Esophagus squamous epithelium (tissue), 4 donors: ENCODE measurements around the gene EMC6.

Experiments
- CTCF ChIP-seq, 6 experiments: fragments of 450-650 bp in 4 of 6; fragments of 200-600 bp in 2 of 6; sonication (generic) in 2 of 6; IDR thresholded peaks; one replicate each; pipeline ENCODE4 v1.5.1; 2016 to 2019; ENCODE audit warnings: antibody characterized with exemption in 6 of 6, mild to moderate bottlenecking in 4 of 6, moderate library complexity in 4 of 6
- POLR2A ChIP-seq, 4 donors: fragments of 450-650 bp; IDR thresholded peaks; one replicate each; pipeline ENCODE4 v1.6.1; 2017; ENCODE audit warnings: antibody characterized with exemption in 4 of 4, mild to moderate bottlenecking in 4 of 4, moderate library complexity in 3 of 4

GRCh38 chr17:3643889-3644349, 24.7 kb upstream of the EMC6 start:
- TF ChIP-seq CTCF (IDR thresholded peaks at IDR 0.05) = no peak
- no peak for TF ChIP-seq POLR2A (IDR thresholded peaks at IDR 0.05)
